Neural progenitor cell (in vitro differentiated cells): ENCODE data around the gene SLAMF6. TPM values are rescaled to one million over a fixed set of nuclear protein-coding genes. Genes with fewer than 3 reads are reported as not detected.

ENCODE experiments used
- DNase-seq: peaks from one replicate; pipeline ENCODE4 v3.0.0-alpha.2; 2016; ENCODE audit warnings: low spot score
- H2AFZ ChIP-seq: fragments of 200-600 bp; sonication (generic); replicated peaks from 2 replicates; pipeline ENCODE4 v1.6.1; 2016; ENCODE audit warnings: antibody characterized with exemption
- H3F3A ChIP-seq: fragments of 200-600 bp; sonication (generic); 2 replicates; pipeline ENCODE4 v1.6.1; 2016; ENCODE audit warnings: antibody characterized with exemption, low read depth
- H3K27ac ChIP-seq: fragments of 200-600 bp; sonication (generic); 2 replicates; pipeline ENCODE4 v1.5.1; 2016; ENCODE audit warnings: mild to moderate bottlenecking
- H3K27me3 ChIP-seq: fragments of 200-600 bp; sonication (generic); 2 replicates; pipeline ENCODE4 v1.6.1; 2016; ENCODE audit warnings: mild to moderate bottlenecking, moderate library complexity
- H3K36me3 ChIP-seq: fragments of 200-600 bp; sonication (generic); 2 replicates; pipeline ENCODE4 v1.5.1; 2016
- H3K4me1 ChIP-seq: fragments of 200-600 bp; sonication (generic); 2 replicates; pipeline ENCODE4 v1.6.1; 2016; ENCODE audit warnings: mixed run types
- H3K4me2 ChIP-seq: fragments of 200-600 bp; sonication (generic); 2 replicates; pipeline ENCODE4 v1.6.1; 2016
- H3K4me3 ChIP-seq: fragments of 200-600 bp; sonication (generic); 2 replicates; pipeline ENCODE4 v1.5.1; 2016
- H3K79me2 ChIP-seq: fragments of 200-600 bp; sonication (generic); 2 replicates; pipeline ENCODE4 v1.6.1; 2016; ENCODE audit warnings: low read depth
- H3K9ac ChIP-seq: fragments of 200-600 bp; sonication (generic); 2 replicates; pipeline ENCODE4 v1.6.1; 2016
- H3K9me3 ChIP-seq: fragments of 200-600 bp; sonication (generic); 2 replicates; pipeline ENCODE4 v1.5.1; 2016; ENCODE audit warnings: low read depth
- H4K20me1 ChIP-seq: fragments of 200-600 bp; sonication (generic); 2 replicates; pipeline ENCODE4 v1.6.1; 2016; ENCODE audit warnings: low read depth
- H3K27ac Mint-ChIP-seq: 3 replicates; pipeline ENCODE4 v1.8.0; 2021; ENCODE audit warnings: mixed read lengths
- H3K27me3 Mint-ChIP-seq: 2 replicates; pipeline ENCODE4 v1.8.0; 2022; ENCODE audit warnings: low read depth, mild to moderate bottlenecking, inconsistent platforms, moderate library complexity, mixed read lengths; ENCODE audit not compliant: insufficient read depth
- H3K36me3 Mint-ChIP-seq: 3 replicates; pipeline ENCODE4 v1.8.0; 2021; ENCODE audit warnings: mixed read lengths
- H3K4me1 Mint-ChIP-seq: 3 replicates; pipeline ENCODE4 v1.8.0; 2021; ENCODE audit warnings: mixed read lengths
- H3K4me3 Mint-ChIP-seq: 3 replicates; pipeline ENCODE4 v1.8.0; 2021; ENCODE audit warnings: mild to moderate bottlenecking, moderate library complexity, mixed read lengths
- H3K9me3 Mint-ChIP-seq: 3 replicates; pipeline ENCODE4 v1.8.0; 2020; ENCODE audit warnings: mixed read lengths
- EZH2 ChIP-seq: fragments of 200-600 bp; sonication (generic); IDR thresholded peaks from 2 replicates; pipeline ENCODE4 v1.6.1; 2017; ENCODE audit warnings: antibody characterized with exemption, mild to moderate bottlenecking, moderate library complexity
- EZH2phosphoT487 ChIP-seq: fragments of 200-600 bp; sonication (generic); IDR thresholded peaks from 2 replicates; pipeline ENCODE4 v1.6.1; 2017; ENCODE audit warnings: antibody characterized with exemption
- total RNA-seq: library from RNA; depleted of rRNA; stranded (reverse); fragments of >200 nt; gene quantifications from 2 replicates; pipeline ENCODE4 v1.2.3, GENCODE V29; 2015; ENCODE audit warnings: low replicate concordance
- TF ChIP-seq, protein P1 (sequence below): fragments of 200-600 bp; sonication (generic); IDR thresholded peaks from 2 replicates; pipeline ENCODE4 v1.5.1; 2017; ENCODE audit warnings: antibody characterized with exemption, mild to moderate bottlenecking

SLAMF6 gene
- total RNA-seq, 1 donor from 2014 or later, result not detected

DNA sequence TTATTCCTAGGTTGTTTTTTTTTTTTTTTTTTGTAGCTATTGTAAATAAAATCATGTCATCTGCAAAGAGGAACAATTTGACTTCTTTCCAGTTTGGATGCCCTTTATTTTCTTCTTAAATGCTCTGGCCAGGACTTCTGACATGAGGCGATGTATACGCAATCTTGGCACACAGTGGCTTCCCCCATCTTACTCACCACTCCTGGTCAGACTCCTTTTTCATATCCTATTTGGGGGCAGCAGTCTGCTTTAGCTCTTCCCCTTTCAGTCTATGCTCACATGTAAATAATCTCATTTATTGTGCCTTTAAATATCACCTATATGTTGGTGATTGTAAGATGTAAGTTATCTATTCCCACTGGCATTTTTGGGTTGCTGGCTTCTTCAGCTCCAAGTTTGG is 56.1 kb downstream of the SLAMF6 start:
- Histone ChIP-seq H2AFZ (no peak overlapping the region), H3K79me2 (no peaks in the 10 kb centered on the region), H3K27ac (no peak overlapping the region), H3K4me2 (no peak overlapping the region), H3K9ac (no peak overlapping the region), H3F3A (no peaks in the 10 kb centered on the region), H3K9me3 (no peaks in the 10 kb centered on the region), H3K4me1 (peaks cover 5% of the 10 kb centered on the region), H3K36me3 (no peaks in the 10 kb centered on the region), H4K20me1 (no peaks in the 10 kb centered on the region), H3K4me3 (no peak overlapping the region), H3K27me3 (no peaks in the 10 kb centered on the region)
- no peaks in the 10 kb centered on the region for H3K27me3 Mint-ChIP-seq
- DNase-seq, result no peak
- no peak overlapping the region for H3K4me3 Mint-ChIP-seq
- no peak overlapping the region for H3K27ac Mint-ChIP-seq
- no peaks in the 10 kb centered on the region for H3K36me3 Mint-ChIP-seq
- peaks cover 4% of the 10 kb centered on the region for H3K9me3 Mint-ChIP-seq
- TF ChIP-seq, protein P1, sequence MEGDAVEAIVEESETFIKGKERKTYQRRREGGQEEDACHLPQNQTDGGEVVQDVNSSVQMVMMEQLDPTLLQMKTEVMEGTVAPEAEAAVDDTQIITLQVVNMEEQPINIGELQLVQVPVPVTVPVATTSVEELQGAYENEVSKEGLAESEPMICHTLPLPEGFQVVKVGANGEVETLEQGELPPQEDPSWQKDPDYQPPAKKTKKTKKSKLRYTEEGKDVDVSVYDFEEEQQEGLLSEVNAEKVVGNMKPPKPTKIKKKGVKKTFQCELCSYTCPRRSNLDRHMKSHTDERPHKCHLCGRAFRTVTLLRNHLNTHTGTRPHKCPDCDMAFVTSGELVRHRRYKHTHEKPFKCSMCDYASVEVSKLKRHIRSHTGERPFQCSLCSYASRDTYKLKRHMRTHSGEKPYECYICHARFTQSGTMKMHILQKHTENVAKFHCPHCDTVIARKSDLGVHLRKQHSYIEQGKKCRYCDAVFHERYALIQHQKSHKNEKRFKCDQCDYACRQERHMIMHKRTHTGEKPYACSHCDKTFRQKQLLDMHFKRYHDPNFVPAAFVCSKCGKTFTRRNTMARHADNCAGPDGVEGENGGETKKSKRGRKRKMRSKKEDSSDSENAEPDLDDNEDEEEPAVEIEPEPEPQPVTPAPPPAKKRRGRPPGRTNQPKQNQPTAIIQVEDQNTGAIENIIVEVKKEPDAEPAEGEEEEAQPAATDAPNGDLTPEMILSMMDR, result no peak
- TF ChIP-seq EZH2, result no peak
- no peak for TF ChIP-seq EZH2phosphoT487
- H3K4me1 Mint-ChIP-seq, result peaks cover 3% of the 10 kb centered on the region

DNA sequence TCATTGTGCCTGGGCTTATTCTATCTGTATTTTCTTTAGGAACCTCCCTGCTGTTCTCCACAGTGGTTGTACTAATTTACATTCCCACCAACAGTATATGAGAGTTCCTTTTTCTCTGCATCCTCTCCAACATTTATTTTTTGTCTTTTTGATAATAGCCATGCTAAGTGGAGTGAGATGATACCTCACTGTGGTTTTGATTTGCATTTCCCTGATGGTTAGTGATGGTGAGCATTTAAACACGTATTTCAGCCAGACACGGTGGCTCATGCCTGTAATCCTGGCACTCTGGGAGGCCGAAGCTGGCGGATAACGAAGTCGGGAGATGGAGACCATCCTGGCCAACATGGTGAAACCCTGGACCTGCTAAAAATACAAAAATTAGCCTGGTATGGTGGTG is 57.9 kb downstream of the SLAMF6 start:
- Mint-ChIP-seq H3K4me3 (no peak overlapping the region), H3K27ac (peak overlapping the region; percentile 57)
- no peak overlapping the region for H3K9ac ChIP-seq

DNA sequence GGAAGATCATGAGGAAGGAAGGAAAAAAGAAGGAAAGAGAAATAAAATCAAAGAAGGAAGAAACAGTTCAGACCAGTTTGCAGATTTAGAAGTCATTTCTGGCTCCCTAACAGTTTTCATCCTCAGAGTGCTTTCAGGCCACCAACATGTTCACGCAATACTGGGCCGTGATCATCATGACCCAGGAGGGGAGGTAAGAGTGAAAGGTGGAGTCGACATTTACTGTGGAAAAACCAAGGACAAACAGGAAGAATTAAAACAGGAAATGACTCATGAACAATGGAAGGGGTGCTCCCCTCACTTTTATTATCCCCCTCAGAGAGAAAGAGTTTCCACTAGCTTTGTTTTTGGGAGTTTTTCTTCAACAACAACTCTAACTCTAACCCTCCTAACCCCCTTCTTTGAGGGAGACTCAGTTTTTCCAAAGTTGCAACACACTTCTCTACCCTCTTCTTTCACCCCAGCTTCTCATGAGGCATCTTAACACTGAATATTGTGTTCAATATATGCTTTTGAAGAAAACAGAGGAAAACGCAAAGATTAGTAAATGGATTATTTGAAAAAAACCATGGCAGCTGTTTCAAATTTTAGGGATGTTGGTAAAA is 62.3 kb downstream of the SLAMF6 start:
- Histone ChIP-seq H3K4me2 (no peak overlapping the region), H3K4me3 (no peak overlapping the region), H3K36me3 (no peaks in the 10 kb centered on the region), H2AFZ (peak overlapping the region; percentile 80), H3F3A (no peaks in the 10 kb centered on the region), H3K9ac (no peak overlapping the region), H4K20me1 (no peaks in the 10 kb centered on the region), H3K27me3 (no peaks in the 10 kb centered on the region), H3K9me3 (no peaks in the 10 kb centered on the region), H3K4me1 (peaks cover 22% of the 10 kb centered on the region), H3K27ac (no peak overlapping the region), H3K79me2 (no peaks in the 10 kb centered on the region)
- no peak overlapping the region for H3K4me3 Mint-ChIP-seq
- H3K27me3 Mint-ChIP-seq, result no peaks in the 10 kb centered on the region
- peaks cover 5% of the 10 kb centered on the region for H3K4me1 Mint-ChIP-seq
- no peak for TF ChIP-seq EZH2phosphoT487
- TF ChIP-seq, protein P1, result no peak
- no peak for TF ChIP-seq EZH2
- H3K9me3 Mint-ChIP-seq, result peaks cover 2% of the 10 kb centered on the region
- no peak overlapping the region for H3K27ac Mint-ChIP-seq
- H3K36me3 Mint-ChIP-seq, result no peaks in the 10 kb centered on the region
- DNase-seq, result no peak

More for the DNA sequence above, 57.9 kb downstream of the SLAMF6 start:
- H3K36me3 ChIP-seq, result no peaks in the 10 kb centered on the region
- no peak for TF ChIP-seq EZH2phosphoT487
- Mint-ChIP-seq H3K9me3 (peaks cover 4% of the 10 kb centered on the region), H3K27me3 (no peaks in the 10 kb centered on the region), H3K36me3 (no peaks in the 10 kb centered on the region), H3K4me1 (peaks cover 3% of the 10 kb centered on the region)
- H3K9me3 ChIP-seq, result no peaks in the 10 kb centered on the region
- peaks cover 5% of the 10 kb centered on the region for H3K4me1 ChIP-seq
- DNase-seq, result no peak
- H4K20me1 ChIP-seq, result no peaks in the 10 kb centered on the region
- H2AFZ ChIP-seq, result no peak overlapping the region
- no peaks in the 10 kb centered on the region for H3F3A ChIP-seq
- H3K27ac ChIP-seq, result no peak overlapping the region
- H3K4me3 ChIP-seq, result no peak overlapping the region
- no peak overlapping the region for H3K4me2 ChIP-seq
- no peaks in the 10 kb centered on the region for H3K27me3 ChIP-seq
- no peaks in the 10 kb centered on the region for H3K79me2 ChIP-seq

- Histone ChIP-seq H3K27me3 (no peaks in the 10 kb centered on the region), H3K4me3 (no peak overlapping the region), H2AFZ (peak overlapping the region; percentile 80), H3K36me3 (no peaks in the 10 kb centered on the region), H3K27ac (no peak overlapping the region), H3K9me3 (no peaks in the 10 kb centered on the region), H3K4me2 (no peak overlapping the region), H3K79me2 (no peaks in the 10 kb centered on the region), H3K4me1 (peaks cover 22% of the 10 kb centered on the region), H3K9ac (no peak overlapping the region), H3F3A (no peaks in the 10 kb centered on the region), H4K20me1 (no peaks in the 10 kb centered on the region)
- Mint-ChIP-seq H3K9me3 (no peaks in the 10 kb centered on the region), H3K27me3 (no peaks in the 10 kb centered on the region), H3K4me3 (no peak overlapping the region), H3K36me3 (no peaks in the 10 kb centered on the region), H3K27ac (no peak overlapping the region), H3K4me1 (peaks cover 5% of the 10 kb centered on the region)
- no peak for DNase-seq
- TF ChIP-seq EZH2, result no peak
- no peak for TF ChIP-seq EZH2phosphoT487
- TF ChIP-seq, protein P1, result no peak
Measured at GRCh38 chr1:160460214-160460642, 62.8 kb downstream of the SLAMF6 start.
